Fibroblast of peridontal ligament (primary cell): Measurements from ENCODE around the gene BCL7B.
"Not testable (repeated sequence)": the region's sequence is repeated elsewhere in the genome, so short reads cannot be mapped to it uniquely, and the experiment has no call there.

Source experiments
- DNase-seq: peaks from one replicate; pipeline ENCODE4 v3.0.0-alpha.2; 2010; ENCODE audit errors: extremely low read depth

The BCL7B gene

GRCh38 chr7:73557397-73558257 lies at the start of gene BCL7B:
Gene BCL7B (minus strand): TSS chr7:73557690. CDS start chr7:73557578, 112 bp downstream.
- DNase-seq, result peak; percentile 51

DNA sequence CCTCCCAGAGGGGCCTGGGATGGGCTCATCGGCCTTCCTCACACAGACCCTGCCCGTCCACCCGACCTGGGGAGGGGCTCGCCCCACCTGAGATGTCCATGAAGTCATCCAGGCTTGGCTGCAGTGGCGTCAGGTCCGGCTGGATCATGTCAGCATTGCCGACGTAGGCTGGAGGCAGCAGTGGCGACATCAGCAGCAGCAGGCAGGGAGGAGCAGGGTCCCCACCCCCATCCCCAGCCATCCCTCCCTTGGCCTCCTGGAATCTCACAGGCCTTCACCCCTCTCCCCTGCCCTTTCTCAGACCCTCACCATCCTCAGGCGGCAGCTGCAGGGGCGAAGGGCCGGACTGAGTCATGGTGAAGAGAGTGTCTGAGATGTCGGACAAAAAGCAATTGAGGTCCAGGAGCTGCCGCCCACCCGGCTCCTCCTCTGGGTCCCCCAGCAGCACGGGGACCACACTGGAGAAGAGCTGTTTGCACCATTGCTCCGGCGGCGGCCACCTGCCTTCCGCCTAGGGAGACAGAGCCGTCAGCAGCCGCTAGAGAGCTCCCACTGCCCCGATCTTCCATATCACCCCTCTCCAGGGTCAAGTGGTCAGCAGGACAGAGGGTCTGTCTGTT lies 48.2 kb upstream of the BCL7B start:
- DNase-seq, result no peak

DNA sequence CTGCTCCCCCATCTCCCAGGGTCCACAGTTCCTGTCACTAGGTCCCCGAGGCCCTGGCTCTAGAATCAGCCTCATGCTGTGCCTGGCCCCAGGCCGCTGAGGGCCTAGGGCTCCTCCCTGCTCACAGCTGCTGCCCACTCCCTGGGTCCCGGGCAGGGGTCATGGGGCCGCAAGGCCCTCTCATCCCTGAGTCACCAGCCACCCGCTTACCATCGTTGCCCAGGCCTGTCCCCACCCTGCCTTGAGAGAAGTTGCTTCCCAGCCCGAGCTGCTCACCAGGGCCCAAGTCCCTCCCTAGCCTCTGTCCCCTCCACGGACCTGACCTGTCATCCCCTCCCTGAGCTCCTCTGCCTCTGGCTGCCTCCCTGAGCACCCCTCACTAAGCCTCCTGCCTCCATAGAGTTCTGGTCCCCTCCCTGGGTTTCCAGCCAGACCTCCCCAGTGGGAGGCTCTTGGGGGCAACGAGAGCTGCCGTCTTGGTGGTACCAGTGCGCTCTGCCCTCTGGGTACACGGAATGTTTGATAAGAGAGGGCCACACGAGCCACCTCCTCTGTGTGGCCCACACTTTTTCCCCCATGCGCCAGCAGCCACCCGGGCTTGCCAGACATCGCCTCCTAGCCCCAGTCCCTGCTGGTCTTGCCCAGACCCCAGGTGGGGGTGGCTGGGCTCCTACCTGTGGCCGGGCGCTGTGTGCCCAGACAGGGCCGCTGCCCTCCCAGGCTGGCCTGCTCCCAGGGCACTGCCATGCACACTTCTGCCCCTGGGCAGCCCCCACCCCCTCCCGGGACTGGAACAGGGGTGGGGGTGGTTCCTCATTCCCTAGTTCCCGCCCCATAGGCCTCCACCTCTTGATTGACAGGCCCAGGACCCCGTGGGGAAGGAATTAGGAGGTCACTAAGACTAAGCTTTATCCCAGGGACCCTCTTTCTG lies 45.5 kb upstream of the BCL7B start:
- DNase-seq, result no peak

DNA sequence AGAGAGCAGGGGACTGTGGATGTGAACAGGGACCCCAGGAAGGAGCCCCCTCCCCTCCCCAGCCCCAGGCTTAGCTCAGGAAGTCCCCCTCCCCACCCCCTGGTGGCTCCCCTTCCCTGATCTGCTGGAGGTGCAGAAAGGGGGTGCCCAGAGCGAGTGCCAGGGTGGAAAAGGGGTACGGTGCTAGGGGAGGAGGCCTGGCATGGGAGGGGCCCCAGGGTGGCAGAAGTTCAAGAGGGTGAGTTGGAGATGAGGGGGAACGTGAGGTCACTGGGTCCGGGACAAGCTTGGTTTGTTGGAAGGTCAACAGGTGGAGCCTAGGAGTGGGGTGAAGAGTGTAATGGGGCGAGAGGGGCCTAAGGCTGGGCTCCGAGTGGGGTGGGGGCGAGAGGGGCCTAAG lies 42.4 kb upstream of the BCL7B start:
- no peak for DNase-seq

GRCh38 chr7:73599151-73599882 lies 41.8 kb upstream of the BCL7B start:
- DNase-seq, result no peak

- DNase-seq, result no peak
Measured at GRCh38 chr7:73597978-73598782, 40.7 kb upstream of the BCL7B start.

- DNase-seq, result no peak
Measured at GRCh38 chr7:73596191-73597065, 38.9 kb upstream of the BCL7B start.

GRCh38 chr7:73595358-73595757 lies 37.9 kb upstream of the BCL7B start:
- no peak for DNase-seq

DNA sequence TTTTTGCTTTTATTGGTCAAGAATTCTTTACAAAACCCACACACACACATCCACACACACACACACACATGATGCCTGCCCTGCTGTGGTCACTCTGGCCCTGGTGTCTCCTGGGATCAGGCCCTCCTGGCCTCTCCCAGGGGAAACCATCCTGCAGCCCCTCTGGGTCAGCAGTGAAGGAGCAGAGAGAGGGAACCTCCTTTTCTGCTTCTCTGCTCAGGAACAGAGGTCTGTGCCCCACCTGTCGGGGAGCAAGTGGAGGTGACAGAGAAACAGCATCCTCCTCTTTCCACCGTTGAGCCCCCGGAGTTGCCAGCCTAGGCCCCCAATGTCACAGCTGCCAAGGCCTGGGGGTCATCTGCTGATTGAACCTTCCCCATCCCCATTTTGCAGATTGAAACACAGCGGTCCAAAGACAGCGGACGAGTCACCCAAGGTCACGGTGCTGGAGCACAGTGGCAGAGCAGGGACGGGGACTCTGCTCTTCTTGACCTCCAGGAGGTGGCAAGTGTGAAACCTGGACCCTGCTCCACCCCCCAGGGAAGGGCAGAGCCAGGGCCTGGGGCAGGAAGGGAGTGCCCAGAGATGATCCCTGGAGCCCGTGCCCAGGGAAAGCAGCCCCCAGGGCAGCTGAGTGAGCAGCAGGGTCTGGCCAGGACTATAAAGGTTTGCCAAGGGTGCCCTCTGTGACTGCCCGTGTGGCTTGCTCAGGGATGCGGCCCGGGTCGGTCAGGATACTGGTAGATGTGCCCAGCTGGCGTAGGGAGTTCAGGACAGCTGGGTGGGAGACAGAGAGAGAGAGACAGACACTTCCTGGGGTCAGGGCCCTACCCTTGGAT lies 35.9 kb upstream of the BCL7B start:
- no peak for DNase-seq

GRCh38 chr7:73586911-73587310 lies 29.4 kb upstream of the BCL7B start:
- no peak for DNase-seq

DNA sequence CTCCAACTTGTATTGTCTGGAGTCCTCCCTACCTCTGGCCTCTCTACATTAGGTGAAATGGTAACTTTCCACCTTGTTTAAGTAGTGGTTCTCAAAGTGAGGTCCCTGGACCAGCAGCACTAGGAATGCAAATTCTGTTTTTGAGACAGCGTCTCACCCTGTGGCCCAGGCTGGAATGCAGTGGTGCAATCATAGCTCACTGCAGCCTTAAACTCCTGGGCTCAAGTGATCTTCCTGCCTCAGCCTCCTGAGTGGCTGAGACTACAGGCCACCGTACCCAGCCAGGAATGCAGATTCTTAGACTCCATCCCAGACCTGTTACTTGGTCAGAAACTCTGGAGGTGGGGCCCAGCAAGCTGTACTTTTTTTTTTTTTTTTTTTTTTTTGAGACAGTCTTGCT lies 27.7 kb upstream of the BCL7B start:
- no peak for DNase-seq

DNA sequence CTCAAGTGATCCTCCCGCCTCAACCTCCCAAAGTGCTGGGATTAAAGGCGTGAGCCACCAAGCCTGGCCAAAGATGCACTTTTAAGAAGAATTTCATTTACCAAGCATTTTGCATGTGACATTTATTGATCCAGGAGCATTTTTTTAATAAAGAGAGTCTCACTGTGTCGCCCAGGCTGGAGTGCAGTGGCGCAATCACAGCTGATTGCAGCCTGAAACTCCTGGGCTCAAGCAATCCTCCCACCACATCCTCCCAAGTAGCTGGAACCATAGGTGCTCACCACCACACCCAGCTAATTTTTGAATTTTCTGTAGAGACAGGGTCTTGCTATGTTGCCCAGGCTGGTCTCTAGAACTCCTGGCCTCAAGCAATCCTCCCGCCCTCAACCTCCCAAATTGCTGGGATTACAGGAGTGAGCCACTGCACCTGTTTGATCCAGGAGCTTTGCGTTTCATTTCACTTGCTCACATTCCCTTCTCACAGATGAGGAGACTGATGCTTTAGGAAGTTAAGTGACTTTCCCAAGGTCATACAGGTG lies 25.2 kb upstream of the BCL7B start:
- DNase-seq, result no peak

DNA sequence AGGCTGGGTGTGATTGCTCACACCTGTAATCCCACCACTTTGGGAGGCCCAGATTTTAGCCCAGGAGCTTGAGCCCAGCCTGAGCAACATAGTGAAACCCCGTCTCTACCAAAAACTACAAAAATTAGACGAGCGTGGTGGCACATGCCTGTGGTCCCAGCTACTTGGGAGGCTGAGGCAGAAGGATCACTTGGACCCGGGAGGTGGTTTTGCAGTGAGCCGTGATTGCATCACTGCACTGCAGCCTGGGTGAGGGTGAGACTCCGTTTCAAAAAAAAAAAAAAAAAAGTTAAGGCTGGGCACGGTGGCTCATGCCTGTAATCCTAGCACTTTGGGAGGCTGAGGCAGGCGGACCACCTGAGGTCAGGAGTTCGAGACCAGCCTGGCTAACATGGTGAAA lies 23.5 kb upstream of the BCL7B start:
- not testable (repeated sequence) for DNase-seq

- peak; percentile 97 for DNase-seq
Measured at GRCh38 chr7:73578342-73579128, 21.0 kb upstream of the BCL7B start, which contains the start of gene TBL2. Gene TBL2 (minus strand): TSS chr7:73578579. CDS start chr7:73578549, 30 bp downstream.

DNA sequence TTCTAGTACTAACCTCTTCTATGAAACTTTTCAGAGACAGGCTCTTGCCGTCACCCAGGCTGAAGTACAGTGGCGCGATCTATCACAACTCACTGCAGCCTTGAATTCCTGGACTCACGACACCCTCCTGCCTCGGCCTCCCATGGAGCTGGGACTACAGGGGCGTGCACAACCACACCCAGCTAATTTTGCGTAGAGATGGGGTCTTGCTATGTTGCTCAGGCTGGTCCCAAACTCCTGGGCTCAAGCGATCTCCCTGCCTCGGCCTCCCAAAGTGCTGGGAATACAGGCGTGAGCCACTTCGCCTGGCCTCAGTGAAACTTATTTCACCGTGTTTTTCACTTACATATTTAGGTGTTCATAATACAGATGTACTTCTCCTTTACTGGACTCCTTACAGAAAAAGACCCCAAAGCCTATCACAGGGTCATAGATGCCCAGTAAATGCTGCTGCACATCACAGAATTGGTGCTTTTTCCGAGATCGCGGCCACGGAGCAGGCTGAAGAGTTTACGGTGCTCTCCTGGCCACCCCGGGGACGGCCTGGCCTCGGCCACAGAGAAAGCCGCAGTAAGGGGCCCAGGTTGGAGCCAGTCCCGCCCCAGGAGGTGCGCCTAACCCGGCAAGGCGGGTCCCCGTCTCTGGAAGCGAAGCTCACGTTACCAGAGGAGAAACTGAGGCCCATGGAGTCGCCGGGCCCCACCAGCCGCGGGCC lies 20.3 kb upstream of the BCL7B start:
- DNase-seq, result no peak

- DNase-seq, result no peak
Measured at GRCh38 chr7:73573791-73574190, 16.3 kb upstream of the BCL7B start.

DNA sequence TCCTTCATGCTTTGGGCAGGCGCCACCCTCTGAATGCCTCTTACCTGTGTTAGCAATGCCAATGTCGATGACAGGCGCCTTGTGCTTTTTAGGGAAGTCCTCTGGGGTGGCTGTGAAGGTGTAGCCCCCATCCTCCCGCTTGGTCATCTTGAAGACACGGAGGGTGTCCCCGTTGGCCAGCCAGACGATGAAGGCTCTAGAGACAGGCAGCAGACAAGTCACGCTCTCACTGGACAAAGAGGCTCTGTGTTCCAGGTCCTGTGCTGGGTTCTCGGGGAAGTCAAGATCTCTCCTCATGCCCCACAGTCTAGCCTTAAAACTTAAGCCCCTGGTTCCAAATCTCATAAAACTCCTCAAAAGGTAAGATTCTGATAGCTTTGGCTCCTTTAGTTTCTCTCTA lies 15.8 kb upstream of the BCL7B start:
- no peak for DNase-seq
